Suprapubic skin (tissue), 4 donors: ENCODE measurements around the gene RASA1. TPM values are rescaled to one million over a fixed set of nuclear protein-coding genes. Genes with fewer than 3 reads are reported as not detected.
"Not testable (repeated sequence)": the region's sequence is repeated elsewhere in the genome, so short reads cannot be mapped to it uniquely, and the experiment has no call there.

Source experiments
- DNase-seq, 2 donors: peaks; one replicate each; pipeline ENCODE4 v3.0.0-alpha.2; 2019; ENCODE audit warnings: low spot score in 2 of 2
- H3K27ac ChIP-seq: fragments of 200-600 bp; sonication (generic); one replicate; pipeline ENCODE4 v1.5.1; 2019
- H3K27me3 ChIP-seq: fragments of 200-600 bp; sonication (generic); one replicate; pipeline ENCODE4 v1.5.1; 2019
- H3K36me3 ChIP-seq: fragments of 200-600 bp; sonication (generic); one replicate; pipeline ENCODE4 v1.5.1; 2019
- H3K4me1 ChIP-seq: fragments of 200-600 bp; sonication (generic); one replicate; pipeline ENCODE4 v1.5.1; 2019
- H3K4me3 ChIP-seq: fragments of 200-600 bp; sonication (generic); one replicate; pipeline ENCODE4 v1.5.1; 2019; ENCODE audit warnings: mild to moderate bottlenecking
- H3K9me3 ChIP-seq: fragments of 200-600 bp; sonication (generic); one replicate; pipeline ENCODE4 v1.5.1; 2019
- EP300 ChIP-seq: sonication (generic); formaldehyde crosslinking; IDR thresholded peaks from one replicate; pipeline ENCODE4 v1.6.1; 2017; ENCODE audit warnings: antibody characterized with exemption
- POLR2A ChIP-seq, 2 donors: fragments of 450-650 bp; IDR thresholded peaks; one replicate each; pipeline ENCODE4 v1.6.1; 2017; ENCODE audit warnings: antibody characterized with exemption in 2 of 2, mild to moderate bottlenecking in 2 of 2, moderate library complexity in 2 of 2
- POLR2AphosphoS5 ChIP-seq, 3 donors: sonication (generic); formaldehyde crosslinking; IDR thresholded peaks; one replicate each; pipeline ENCODE4 v1.6.1; 2017; ENCODE audit warnings: antibody characterized with exemption in 3 of 3
- WGBS: methylation state at CpG from one replicate; pipeline ENCODE4 v1.1.5; 2018; 5-methylcytosine and 5-hydroxymethylcytosine counted together
- total RNA-seq, 4 donors: library from RNA; depleted of rRNA; stranded (reverse); fragments of >200 nt; gene quantifications; one replicate each; pipeline ENCODE4 v1.1.0, GENCODE V29; 2016
- TF ChIP-seq, protein P1 (sequence below), 2 donors: fragments of 200-600 bp in 1 of 2; fragments of 450-650 bp in 1 of 2; sonication (generic) in 1 of 2; IDR thresholded peaks; one replicate each; pipeline ENCODE4 v1.5.1; 2016 to 2019; ENCODE audit warnings: antibody characterized with exemption in 2 of 2, mild to moderate bottlenecking in 1 of 2, moderate library complexity in 1 of 2

The RASA1 gene
- total RNA-seq, 4 donors from 2014 or later: 18.8 to 35.3 (median 26.6) TPM

- 61% methylated on average over 2 of the region's 2 CpGs for WGBS
- H3K27ac ChIP-seq: no peak overlapping the region
- no peak overlapping the region for H3K4me3 ChIP-seq
- no peak for DNase-seq
- peaks cover 17% of the 10 kb centered on the region for H3K4me1 ChIP-seq
- TF ChIP-seq POLR2AphosphoS5 (IDR thresholded peaks at IDR 0.05) (no peak), POLR2A (IDR thresholded peaks at IDR 0.05) (no peak), EP300 (no peak)
- TF ChIP-seq, protein P1, sequence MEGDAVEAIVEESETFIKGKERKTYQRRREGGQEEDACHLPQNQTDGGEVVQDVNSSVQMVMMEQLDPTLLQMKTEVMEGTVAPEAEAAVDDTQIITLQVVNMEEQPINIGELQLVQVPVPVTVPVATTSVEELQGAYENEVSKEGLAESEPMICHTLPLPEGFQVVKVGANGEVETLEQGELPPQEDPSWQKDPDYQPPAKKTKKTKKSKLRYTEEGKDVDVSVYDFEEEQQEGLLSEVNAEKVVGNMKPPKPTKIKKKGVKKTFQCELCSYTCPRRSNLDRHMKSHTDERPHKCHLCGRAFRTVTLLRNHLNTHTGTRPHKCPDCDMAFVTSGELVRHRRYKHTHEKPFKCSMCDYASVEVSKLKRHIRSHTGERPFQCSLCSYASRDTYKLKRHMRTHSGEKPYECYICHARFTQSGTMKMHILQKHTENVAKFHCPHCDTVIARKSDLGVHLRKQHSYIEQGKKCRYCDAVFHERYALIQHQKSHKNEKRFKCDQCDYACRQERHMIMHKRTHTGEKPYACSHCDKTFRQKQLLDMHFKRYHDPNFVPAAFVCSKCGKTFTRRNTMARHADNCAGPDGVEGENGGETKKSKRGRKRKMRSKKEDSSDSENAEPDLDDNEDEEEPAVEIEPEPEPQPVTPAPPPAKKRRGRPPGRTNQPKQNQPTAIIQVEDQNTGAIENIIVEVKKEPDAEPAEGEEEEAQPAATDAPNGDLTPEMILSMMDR (IDR thresholded peaks at IDR 0.05): no peak
- no peaks in the 10 kb centered on the region for H3K9me3 ChIP-seq
- peaks cover 10% of the 10 kb centered on the region for H3K36me3 ChIP-seq
- no peaks in the 10 kb centered on the region for H3K27me3 ChIP-seq
Measured at GRCh38 chr5:87300744-87301143, 33.1 kb downstream of the RASA1 start.

DNA sequence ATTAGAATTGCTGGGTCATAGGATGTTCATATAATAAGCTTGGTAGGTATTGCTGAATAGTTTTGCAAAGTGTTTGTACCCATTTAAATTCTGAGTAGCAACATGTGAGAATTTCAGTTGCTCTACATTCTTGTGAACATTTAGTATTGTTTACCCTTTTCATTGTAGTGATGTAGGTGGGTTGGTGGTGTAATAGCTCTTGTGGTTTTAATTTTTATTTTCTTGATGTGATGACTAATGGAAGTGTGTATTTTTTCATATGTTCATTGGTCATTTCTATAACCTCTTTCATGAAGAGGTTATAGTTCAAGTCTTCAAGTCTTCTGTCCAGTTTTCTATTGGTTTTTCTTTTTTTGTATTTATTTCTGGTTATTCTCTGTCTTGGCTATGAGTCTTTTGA lies 34.4 kb downstream of the RASA1 start:
- no peaks in the 10 kb centered on the region for H3K27me3 ChIP-seq
- no peak for DNase-seq
- peaks cover 10% of the 10 kb centered on the region for H3K36me3 ChIP-seq
- H3K9me3 ChIP-seq: no peaks in the 10 kb centered on the region
- no peak overlapping the region for H3K4me3 ChIP-seq
- TF ChIP-seq POLR2AphosphoS5 (IDR thresholded peaks at IDR 0.05): no peak
- TF ChIP-seq, protein P1 (IDR thresholded peaks at IDR 0.05): no peak
- no peak for TF ChIP-seq POLR2A (IDR thresholded peaks at IDR 0.05)
- no peak for TF ChIP-seq EP300
- peaks cover 14% of the 10 kb centered on the region for H3K4me1 ChIP-seq
- H3K27ac ChIP-seq: no peak overlapping the region

- no peak overlapping the region for H3K4me3 ChIP-seq
- H3K27me3 ChIP-seq: no peaks in the 10 kb centered on the region
- peaks cover 9% of the 10 kb centered on the region for H3K4me1 ChIP-seq
- TF ChIP-seq, protein P1 (IDR thresholded peaks at IDR 0.05): no peak
- no peak for TF ChIP-seq POLR2AphosphoS5 (IDR thresholded peaks at IDR 0.05)
- TF ChIP-seq EP300: no peak
- TF ChIP-seq POLR2A (IDR thresholded peaks at IDR 0.05): no peak
- peaks cover 10% of the 10 kb centered on the region for H3K36me3 ChIP-seq
- H3K9me3 ChIP-seq: no peaks in the 10 kb centered on the region
- no peak overlapping the region for H3K27ac ChIP-seq
- 94% methylated on average over 2 of the region's 2 CpGs for WGBS
- no peak for DNase-seq
Measured at GRCh38 chr5:87303324-87303723, 35.6 kb downstream of the RASA1 start.

- H3K4me3 ChIP-seq, H3K27me3 ChIP-seq, DNase-seq, H3K27ac ChIP-seq, H3K9me3 ChIP-seq, H3K4me1 ChIP-seq: not testable (repeated sequence)
- 96% methylated on average over 2 of the region's 2 CpGs for WGBS
- H3K36me3 ChIP-seq: peaks cover 10% of the 10 kb centered on the region
Measured at GRCh38 chr5:87306090-87306489, 38.4 kb downstream of the RASA1 start.

- no peaks in the 10 kb centered on the region for H3K27me3 ChIP-seq
- no peak overlapping the region for H3K4me3 ChIP-seq
- peaks cover 10% of the 10 kb centered on the region for H3K36me3 ChIP-seq
- H3K9me3 ChIP-seq: no peaks in the 10 kb centered on the region
- DNase-seq: no peak
- TF ChIP-seq POLR2AphosphoS5 (IDR thresholded peaks at IDR 0.05) (no peak), POLR2A (IDR thresholded peaks at IDR 0.05) (no peak), EP300 (no peak)
- TF ChIP-seq, protein P1 (IDR thresholded peaks at IDR 0.05): no peak
- WGBS: 95% methylated on average over 5 of the region's 5 CpGs
- no peak overlapping the region for H3K27ac ChIP-seq
- no peaks in the 10 kb centered on the region for H3K4me1 ChIP-seq
Measured at GRCh38 chr5:87307796-87308423, 40.2 kb downstream of the RASA1 start.
